GM12874 (cell line): Measurements from ENCODE around the gene NRIP3.

ENCODE experiments used
- CTCF ChIP-seq: IDR thresholded peaks from 2 replicates; pipeline ENCODE4 v1.5.1; 2011; ENCODE audit warnings: low read depth, mild to moderate bottlenecking, control low read depth, low read length, moderate library complexity; ENCODE audit not compliant: insufficient read depth

The NRIP3 gene

GRCh38 chr11:9015677-9016076, 11.9 kb upstream of the NRIP3 start:
- peak; percentile 78 for TF ChIP-seq CTCF

- TF ChIP-seq CTCF, result no peak
Observed at GRCh38 chr11:9014826-9015225, 11.0 kb upstream of the NRIP3 start.

- no peak for TF ChIP-seq CTCF
Observed at GRCh38 chr11:9013373-9013772, 9.6 kb upstream of the NRIP3 start.

- no peak for TF ChIP-seq CTCF
Observed at GRCh38 chr11:9008661-9009060, 4.9 kb upstream of the NRIP3 start.

GRCh38 chr11:9008011-9008550, 4.3 kb upstream of the NRIP3 start:
- TF ChIP-seq CTCF, result no peak

- TF ChIP-seq CTCF, result no peak
Observed at GRCh38 chr11:9005087-9005486, 1.3 kb upstream of the NRIP3 start.

- no peak for TF ChIP-seq CTCF
Observed at GRCh38 chr11:9004183-9004926, 554 bp upstream of the NRIP3 start.
